Measurements from ENCODE around the gene SRRM2.

DNA sequence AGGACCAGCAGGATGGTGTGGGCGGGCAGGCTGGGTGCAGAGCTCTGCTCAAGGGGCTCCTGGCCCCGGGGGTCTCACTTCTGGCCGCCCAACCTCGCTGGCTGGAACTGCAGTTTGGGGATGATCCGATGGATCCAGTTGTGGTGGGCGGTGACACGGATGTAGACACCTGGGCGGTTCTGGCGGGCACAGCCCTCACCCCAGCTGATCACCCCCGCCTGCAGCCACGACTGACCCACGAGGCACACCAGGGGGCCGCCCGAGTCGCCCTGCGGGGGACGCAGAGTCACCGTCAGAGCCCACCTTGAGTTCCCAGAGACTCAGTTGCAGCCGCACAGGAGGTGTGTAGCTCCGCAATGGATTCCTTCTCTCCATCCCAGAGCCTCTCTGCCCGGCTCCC, 39.9 kb upstream of the SRRM2 start:
- TF ChIP-seq, protein P1, sequence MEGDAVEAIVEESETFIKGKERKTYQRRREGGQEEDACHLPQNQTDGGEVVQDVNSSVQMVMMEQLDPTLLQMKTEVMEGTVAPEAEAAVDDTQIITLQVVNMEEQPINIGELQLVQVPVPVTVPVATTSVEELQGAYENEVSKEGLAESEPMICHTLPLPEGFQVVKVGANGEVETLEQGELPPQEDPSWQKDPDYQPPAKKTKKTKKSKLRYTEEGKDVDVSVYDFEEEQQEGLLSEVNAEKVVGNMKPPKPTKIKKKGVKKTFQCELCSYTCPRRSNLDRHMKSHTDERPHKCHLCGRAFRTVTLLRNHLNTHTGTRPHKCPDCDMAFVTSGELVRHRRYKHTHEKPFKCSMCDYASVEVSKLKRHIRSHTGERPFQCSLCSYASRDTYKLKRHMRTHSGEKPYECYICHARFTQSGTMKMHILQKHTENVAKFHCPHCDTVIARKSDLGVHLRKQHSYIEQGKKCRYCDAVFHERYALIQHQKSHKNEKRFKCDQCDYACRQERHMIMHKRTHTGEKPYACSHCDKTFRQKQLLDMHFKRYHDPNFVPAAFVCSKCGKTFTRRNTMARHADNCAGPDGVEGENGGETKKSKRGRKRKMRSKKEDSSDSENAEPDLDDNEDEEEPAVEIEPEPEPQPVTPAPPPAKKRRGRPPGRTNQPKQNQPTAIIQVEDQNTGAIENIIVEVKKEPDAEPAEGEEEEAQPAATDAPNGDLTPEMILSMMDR (IDR thresholded peaks at IDR 0.05), result no peak
- no peak for TF ChIP-seq POLR2AphosphoS5 (IDR thresholded peaks at IDR 0.05; ENCODE audit: low read depth, low read length)
- TF ChIP-seq, protein P2, sequence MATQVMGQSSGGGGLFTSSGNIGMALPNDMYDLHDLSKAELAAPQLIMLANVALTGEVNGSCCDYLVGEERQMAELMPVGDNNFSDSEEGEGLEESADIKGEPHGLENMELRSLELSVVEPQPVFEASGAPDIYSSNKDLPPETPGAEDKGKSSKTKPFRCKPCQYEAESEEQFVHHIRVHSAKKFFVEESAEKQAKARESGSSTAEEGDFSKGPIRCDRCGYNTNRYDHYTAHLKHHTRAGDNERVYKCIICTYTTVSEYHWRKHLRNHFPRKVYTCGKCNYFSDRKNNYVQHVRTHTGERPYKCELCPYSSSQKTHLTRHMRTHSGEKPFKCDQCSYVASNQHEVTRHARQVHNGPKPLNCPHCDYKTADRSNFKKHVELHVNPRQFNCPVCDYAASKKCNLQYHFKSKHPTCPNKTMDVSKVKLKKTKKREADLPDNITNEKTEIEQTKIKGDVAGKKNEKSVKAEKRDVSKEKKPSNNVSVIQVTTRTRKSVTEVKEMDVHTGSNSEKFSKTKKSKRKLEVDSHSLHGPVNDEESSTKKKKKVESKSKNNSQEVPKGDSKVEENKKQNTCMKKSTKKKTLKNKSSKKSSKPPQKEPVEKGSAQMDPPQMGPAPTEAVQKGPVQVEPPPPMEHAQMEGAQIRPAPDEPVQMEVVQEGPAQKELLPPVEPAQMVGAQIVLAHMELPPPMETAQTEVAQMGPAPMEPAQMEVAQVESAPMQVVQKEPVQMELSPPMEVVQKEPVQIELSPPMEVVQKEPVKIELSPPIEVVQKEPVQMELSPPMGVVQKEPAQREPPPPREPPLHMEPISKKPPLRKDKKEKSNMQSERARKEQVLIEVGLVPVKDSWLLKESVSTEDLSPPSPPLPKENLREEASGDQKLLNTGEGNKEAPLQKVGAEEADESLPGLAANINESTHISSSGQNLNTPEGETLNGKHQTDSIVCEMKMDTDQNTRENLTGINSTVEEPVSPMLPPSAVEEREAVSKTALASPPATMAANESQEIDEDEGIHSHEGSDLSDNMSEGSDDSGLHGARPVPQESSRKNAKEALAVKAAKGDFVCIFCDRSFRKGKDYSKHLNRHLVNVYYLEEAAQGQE (IDR thresholded peaks at IDR 0.05; ENCODE audit: insufficient read depth in 1 of 2, low read depth in 2 of 2, low read length in 1 of 2), result no peak
- no peak for TF ChIP-seq SIN3A (IDR thresholded peaks at IDR 0.05; ENCODE audit: borderline replicate concordance, insufficient read depth, low read depth, low read length)

Data from Panc1 (cell line).